Heart left ventricle (tissue), 13 donors: Measurements from ENCODE around the gene ZIC2.

Source experiments
- CTCF ChIP-seq, 12 donors: fragments of 200-600 bp; sonication (generic) in 4 of 12; IDR thresholded peaks; one replicate each; pipeline versions ENCODE4 v1.5.0 to v1.8.0; 2018 to 2022; ENCODE audit warnings: antibody characterized with exemption in 12 of 12, mild to moderate bottlenecking in 5 of 12
- POLR2A ChIP-seq, 2 donors: fragments of 450-650 bp; IDR thresholded peaks; one replicate each; pipeline ENCODE4 v1.6.1; 2017; ENCODE audit warnings: antibody characterized with exemption in 2 of 2, mild to moderate bottlenecking in 2 of 2, moderate library complexity in 2 of 2
- donor health status: ischemic (EF 13 %, LVEDD 7.1; RV severe dilation, severe dysfunction).
- donor health status: DM: no; HTN: yes; CAD: no.
- donor health status: DM: no; HTN: no; CAD: no.
- donor health status: ischemic (EF 25% LVEDD 6.9; RV normal size, moderate dysfunction).
- donor health status: ischemic (EF 25% LVEDD 5.7; RV mildly dilated, moderate dysfunction).
- donor health status: ischemic (EF 35%, LVEDD 5.7; RV mildly dilated, moderate dysfunction).
- donor health status: nonischemic (EF 11% LVEDD 7.7; RV severe dilation, severe dysfunction).
- donor health status: DM: yes; HTN: yes; CAD: no.
- donor health status: PGD.
- donor health status: ischemic (EF 29% LVEDD 5.4; RV normal size, mild dysfunction).
- donor health status: nonischemic (EF 23%, LVEDD 6.1; RV moderate dilation, normal function).

GRCh38 chr13:99985241-99985874 is 3.8 kb downstream of the ZIC2 start:
- TF ChIP-seq CTCF (IDR thresholded peaks at IDR 0.05), result no peak
- TF ChIP-seq POLR2A (IDR thresholded peaks at IDR 0.05), result no peak
